Muscle of leg (tissue), 11 donors: Measurements from ENCODE around the gene PPARA. TPM values are rescaled to one million over a fixed set of nuclear protein-coding genes. Genes with fewer than 3 reads are reported as not detected.
A peak's percentile ranks its signal among the peaks of the same experiment; 100 is the strongest.
"Not testable (repeated sequence)": the region's sequence is repeated elsewhere in the genome, so short reads cannot be mapped to it uniquely, and the experiment has no call there.

ENCODE experiments used
- DNase-seq: peaks from one replicate; pipeline ENCODE4 v3.0.0; 2013
- H3K27ac ChIP-seq: one replicate; pipeline ENCODE4 v1.5.1; 2013; ENCODE audit warnings: mild to moderate bottlenecking, low read length, control low read depth
- H3K27me3 ChIP-seq: one replicate; pipeline ENCODE4 v1.6.1; 2013; ENCODE audit warnings: low read length; ENCODE audit not compliant: control insufficient read depth, insufficient read depth
- H3K36me3 ChIP-seq: one replicate; pipeline ENCODE4 v1.6.1; 2013; ENCODE audit warnings: low read length; ENCODE audit not compliant: control insufficient read depth, insufficient read depth
- H3K4me1 ChIP-seq: one replicate; pipeline ENCODE4 v1.6.1; 2013; ENCODE audit warnings: low read length; ENCODE audit not compliant: control insufficient read depth, insufficient read depth
- H3K4me3 ChIP-seq: one replicate; pipeline ENCODE4 v1.5.1; 2013; ENCODE audit warnings: low read length, control low read depth
- H3K9me3 ChIP-seq: replicated peaks from 2 replicates; pipeline ENCODE4 v1.6.1; 2013; ENCODE audit warnings: low read depth, low read length; ENCODE audit not compliant: control insufficient read depth
- WGBS: methylation state at CpG from one replicate; pipeline ENCODE4 v1.1.5; 2013; ENCODE audit warnings: missing lambda C conversion rate; ENCODE audit not compliant: insufficient coverage; 5-methylcytosine and 5-hydroxymethylcytosine counted together
- polyA plus RNA-seq, 8 donors: library from polyadenylated mRNA; unstranded; fragments of 120-200 nt; gene quantifications; one replicate each; pipeline versions ENCODE4 v1.2.1 to v1.2.3, GENCODE V29; 2013; ENCODE audit warnings: inconsistent platforms in 1 of 8, low replicate concordance in 1 of 8; ENCODE audit not compliant: insufficient read length in 8 of 8, insufficient read depth in 1 of 8
- total RNA-seq: library from RNA; stranded (reverse); fragments of 120-200 nt; gene quantifications from one replicate; pipeline ENCODE4 v1.2.4, GENCODE V29; 2013

PPARA gene
- total and polyA plus RNA-seq, 9 donors: 15.5 to 27.8 (median 19.6) TPM

- Histone ChIP-seq H3K4me1 (peaks cover 17% of the 10 kb centered on the region), H3K4me3 (no peak overlapping the region), H3K27me3 (no peaks in the 10 kb centered on the region), H3K36me3 (no peaks in the 10 kb centered on the region), H3K9me3 (no peaks in the 10 kb centered on the region), H3K27ac (no peak overlapping the region)
- DNase-seq: no peak
- 67% methylated on average over 13 of the region's 15 CpGs for WGBS
Measured at GRCh38 chr22:46134111-46134705, 16.1 kb upstream of the PPARA start.

- Histone ChIP-seq H3K4me1 (peaks cover 18% of the 10 kb centered on the region), H3K9me3 (no peaks in the 10 kb centered on the region), H3K36me3 (no peaks in the 10 kb centered on the region), H3K4me3 (no peak overlapping the region), H3K27me3 (no peaks in the 10 kb centered on the region), H3K27ac (no peak overlapping the region)
- 73% methylated on average over 24 of the region's 26 CpGs for WGBS
- no peak for DNase-seq
Measured at GRCh38 chr22:46135611-46136485, 14.5 kb upstream of the PPARA start.

- Histone ChIP-seq H3K27me3 (no peaks in the 10 kb centered on the region), H3K36me3 (no peaks in the 10 kb centered on the region), H3K9me3 (no peaks in the 10 kb centered on the region), H3K27ac (no peak overlapping the region), H3K4me3 (no peak overlapping the region), H3K4me1 (peaks cover 18% of the 10 kb centered on the region)
- no peak for DNase-seq
- 69% methylated on average over 24 of the region's 24 CpGs for WGBS
Measured at GRCh38 chr22:46136486-46137217, 13.7 kb upstream of the PPARA start.

- H3K27me3 ChIP-seq: no peaks in the 10 kb centered on the region
- H3K36me3 ChIP-seq: no peaks in the 10 kb centered on the region
- H3K9me3 ChIP-seq: no peaks in the 10 kb centered on the region
- DNase-seq: no peak
- peaks cover 18% of the 10 kb centered on the region for H3K4me1 ChIP-seq
- H3K27ac ChIP-seq: no peak overlapping the region
- WGBS: 78% methylated on average over 14 of the region's 14 CpGs
- no peak overlapping the region for H3K4me3 ChIP-seq
Measured at GRCh38 chr22:46137218-46137766, 13.0 kb upstream of the PPARA start.

- Histone ChIP-seq H3K27ac (no peak overlapping the region), H3K9me3 (no peaks in the 10 kb centered on the region), H3K4me3 (no peak overlapping the region), H3K36me3 (no peaks in the 10 kb centered on the region), H3K4me1 (peaks cover 18% of the 10 kb centered on the region), H3K27me3 (no peaks in the 10 kb centered on the region)
- no peak for DNase-seq
- WGBS: 83% methylated on average over 10 of the region's 14 CpGs
Measured at GRCh38 chr22:46138058-46138797, 12.1 kb upstream of the PPARA start.

- peaks cover 18% of the 10 kb centered on the region for H3K4me1 ChIP-seq
- 36% methylated on average over 6 of the region's 9 CpGs for WGBS
- H3K27me3 ChIP-seq, H3K9me3 ChIP-seq, H3K36me3 ChIP-seq, H3K4me3 ChIP-seq: not testable (repeated sequence)
- H3K27ac ChIP-seq: peak overlapping the region; percentile 79
- DNase-seq: peak; percentile 72
Measured at GRCh38 chr22:46139417-46139816, 10.9 kb upstream of the PPARA start.

- Histone ChIP-seq H3K27ac (peak overlapping the region; percentile 79), H3K4me1 (peaks cover 18% of the 10 kb centered on the region), H3K9me3 (no peaks in the 10 kb centered on the region), H3K36me3 (no peaks in the 10 kb centered on the region), H3K4me3 (no peak overlapping the region), H3K27me3 (no peaks in the 10 kb centered on the region)
- WGBS: 45% methylated on average over 17 of the region's 17 CpGs
- peak; percentile 64 for DNase-seq
Measured at GRCh38 chr22:46139895-46140350, 10.4 kb upstream of the PPARA start.

GRCh38 chr22:46140989-46141928, 9.1 kb upstream of the PPARA start:
- no peak overlapping the region for H3K27ac ChIP-seq
- H3K36me3 ChIP-seq: no peaks in the 10 kb centered on the region
- DNase-seq: no peak
- no peak overlapping the region for H3K4me3 ChIP-seq
- 61% methylated on average over 5 of the region's 16 CpGs for WGBS
- H3K4me1 ChIP-seq: peaks cover 18% of the 10 kb centered on the region
- H3K27me3 ChIP-seq: no peaks in the 10 kb centered on the region
- H3K9me3 ChIP-seq: no peaks in the 10 kb centered on the region
